ENCODE results near the gene EPS15.

The EPS15 gene

DNA sequence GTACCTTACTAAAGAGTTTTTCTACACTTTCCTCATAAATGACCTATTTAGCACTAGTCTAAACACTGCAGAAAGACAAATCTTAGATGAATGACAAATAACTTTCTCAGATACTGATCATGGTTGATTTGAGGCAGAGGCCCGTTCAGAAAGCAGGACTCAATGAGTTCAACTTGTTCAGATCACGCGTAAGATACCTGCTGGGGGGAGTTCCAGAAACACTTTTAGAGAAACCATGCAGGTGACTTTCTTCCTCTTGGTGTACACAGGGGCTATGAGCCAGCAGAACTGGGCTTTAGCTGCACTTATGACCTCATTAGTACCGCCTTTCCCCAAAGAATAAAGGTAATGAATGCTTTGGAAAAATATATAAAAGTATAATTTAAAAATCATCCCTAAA, 149.9 kb downstream of the EPS15 start:
- no peak for DNase-seq

DNA sequence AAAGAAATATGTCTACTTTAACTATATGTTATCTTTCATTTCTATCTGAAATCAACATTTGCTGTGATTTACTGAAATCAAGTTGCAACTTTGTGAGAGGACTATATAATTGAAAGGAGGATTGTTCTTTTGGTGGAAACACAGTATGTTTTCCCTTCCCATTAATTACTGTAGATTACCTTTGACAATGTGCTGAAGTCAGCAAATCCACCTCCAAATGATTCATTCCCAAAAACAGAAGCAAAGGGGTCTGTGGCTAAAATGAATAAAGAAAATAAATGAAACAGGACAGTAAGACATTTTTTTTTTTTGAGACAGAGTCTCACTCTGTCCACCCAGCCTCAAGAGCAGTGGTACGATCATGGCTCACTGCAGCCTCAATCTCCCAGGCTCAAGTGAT, 153.3 kb downstream of the EPS15 start:
- no peak for DNase-seq

DNA sequence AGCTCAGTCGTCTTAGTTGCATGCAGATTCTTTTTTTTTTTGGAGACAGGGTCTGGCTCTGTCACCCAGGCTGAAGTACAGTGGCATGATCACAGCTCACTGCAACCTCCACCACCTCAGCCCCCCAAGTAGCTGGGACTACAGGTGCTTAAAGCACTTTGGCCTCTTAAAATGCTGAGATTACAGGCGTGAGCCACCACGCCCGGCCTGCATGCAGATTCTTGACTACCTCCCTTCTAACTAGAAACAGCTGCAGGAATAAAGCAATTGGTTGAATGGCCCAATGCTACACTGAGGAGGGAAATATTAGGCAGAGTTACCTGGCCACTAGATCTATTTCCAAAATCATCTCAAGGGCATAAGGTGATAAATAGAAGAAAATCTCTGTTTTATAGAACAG, 159.2 kb downstream of the EPS15 start:
- DNase-seq = no peak

DNA sequence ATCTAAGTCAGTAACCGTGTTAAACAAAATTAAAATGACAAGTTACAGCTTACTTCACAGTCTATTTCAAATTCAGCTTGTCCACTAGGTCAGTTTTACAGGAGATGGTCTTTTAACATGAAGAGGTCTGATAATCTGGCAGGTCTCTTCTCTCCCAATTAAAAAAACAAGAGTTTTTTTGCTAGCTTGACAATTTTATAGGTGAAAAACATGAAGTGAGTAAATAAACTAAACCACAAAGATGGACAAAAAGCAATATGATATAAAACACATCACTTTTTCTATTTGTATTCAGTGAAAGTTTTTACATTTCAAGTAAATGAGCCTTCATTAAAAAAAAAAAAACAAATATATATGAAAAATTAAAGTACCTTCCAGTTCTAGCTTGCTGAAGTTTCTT, 163.7 kb downstream of the EPS15 start:
- no peak for DNase-seq

DNA sequence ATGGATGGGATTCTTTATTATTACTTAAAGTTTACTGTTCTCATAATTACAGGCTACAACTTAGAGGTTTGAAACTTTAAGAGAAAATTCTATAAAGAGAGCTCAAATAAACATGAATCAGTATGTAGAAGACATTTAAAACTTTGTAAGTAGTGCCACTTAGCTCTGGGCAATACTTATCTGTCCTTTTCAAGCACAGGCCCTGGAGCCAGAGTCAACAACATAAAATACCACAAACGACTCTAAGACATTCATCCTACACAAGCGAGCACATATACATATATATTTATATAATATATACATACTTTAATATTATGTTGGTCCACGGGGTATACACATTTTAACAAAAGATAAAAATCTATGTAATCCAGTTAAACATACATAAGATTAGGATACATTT, 164.7 kb downstream of the EPS15 start:
- DNase-seq = no peak

DNA sequence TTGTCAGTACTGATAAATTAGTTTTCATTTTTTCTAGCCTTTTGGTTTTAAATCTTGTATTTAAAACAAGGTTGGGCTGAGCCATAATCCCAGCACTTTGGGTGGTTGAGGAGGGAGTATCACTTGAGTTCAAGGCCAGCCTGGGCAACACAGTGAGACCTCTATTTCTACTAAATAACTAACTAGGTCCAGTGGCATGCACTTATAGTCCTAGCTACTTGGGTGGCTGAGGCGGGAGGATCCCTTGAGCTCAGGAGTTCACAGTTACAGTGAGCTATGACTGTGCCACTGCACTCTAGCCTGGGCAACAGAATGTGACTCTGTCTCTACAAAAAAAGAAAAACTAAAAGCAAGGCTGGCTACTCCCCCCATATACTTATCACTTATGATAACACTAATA, 167.2 kb downstream of the EPS15 start:
- no peak for DNase-seq

DNA sequence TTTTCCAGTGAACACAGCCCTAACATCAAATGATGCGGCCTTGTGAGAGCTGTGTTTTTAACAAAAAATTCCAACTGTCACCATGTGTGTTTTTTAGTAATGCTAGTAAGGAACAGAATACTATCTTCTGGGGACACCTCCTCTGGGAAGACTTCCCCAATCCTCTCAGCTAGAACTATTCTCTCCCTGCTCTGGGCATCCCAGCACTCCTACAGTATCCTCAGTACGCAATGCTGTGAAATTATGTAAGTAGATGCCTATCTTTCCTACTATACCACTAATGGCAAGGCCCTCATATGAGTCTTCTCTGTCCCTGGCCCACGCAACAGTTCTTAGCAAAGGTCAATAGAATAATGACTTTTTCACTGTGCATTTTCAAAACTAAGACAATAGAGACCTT, 169.2 kb downstream of the EPS15 start:
- no peak for DNase-seq

DNA sequence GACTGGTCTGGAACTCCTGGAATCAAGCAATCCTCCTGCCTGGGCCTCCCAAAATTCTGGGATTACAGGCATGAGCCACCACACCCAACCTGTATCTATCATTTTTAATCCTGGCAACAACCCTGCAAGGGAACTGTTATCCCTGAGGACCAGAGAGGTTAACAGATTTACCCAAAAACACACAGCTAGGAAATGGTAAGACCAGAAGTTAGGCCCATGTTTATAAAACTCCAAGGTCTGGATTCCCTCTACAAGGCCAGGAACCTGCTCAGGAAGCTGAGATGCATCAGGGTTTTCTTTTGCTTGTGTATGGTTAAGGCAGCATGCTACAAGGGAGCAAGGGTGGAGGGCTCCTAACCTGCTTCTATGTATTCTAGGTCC, 170.9 kb downstream of the EPS15 start:
- no peak for DNase-seq

DNA sequence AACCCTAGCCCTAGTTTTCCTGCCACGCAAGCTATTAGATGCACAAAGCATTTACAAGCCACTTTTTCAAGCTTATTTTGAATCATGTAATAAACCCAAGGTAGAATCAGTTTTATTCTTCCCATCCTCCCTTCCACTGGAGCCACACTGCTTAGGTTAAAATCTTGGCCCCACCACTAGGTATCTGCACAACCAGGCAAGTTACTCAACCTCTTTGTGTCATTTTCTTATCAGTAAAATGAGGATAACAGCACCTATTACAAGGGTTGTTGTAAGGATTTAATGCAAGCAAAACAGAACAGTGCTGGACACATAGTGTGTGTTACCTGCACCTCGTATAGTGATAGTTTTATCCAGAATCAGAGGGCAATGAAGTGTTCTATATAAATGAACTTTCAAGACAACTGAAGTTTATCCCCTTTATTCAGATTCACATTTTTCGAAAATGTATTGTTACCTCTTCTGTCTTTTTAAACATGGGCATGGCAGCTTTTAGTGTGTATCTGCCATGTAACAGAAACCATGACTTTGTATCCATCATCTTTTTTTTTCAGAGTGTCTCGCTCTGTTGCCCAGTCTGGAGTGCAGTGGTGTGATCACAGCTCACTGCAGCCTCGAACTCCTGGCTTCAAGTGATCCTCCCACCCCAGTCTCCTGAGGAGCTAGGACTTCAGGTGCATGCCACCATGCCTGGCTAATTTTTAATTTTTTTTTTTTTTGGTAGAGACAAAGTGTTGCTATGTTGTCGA, 171.5 kb downstream of the EPS15 start:
- DNase-seq = no peak

DNA sequence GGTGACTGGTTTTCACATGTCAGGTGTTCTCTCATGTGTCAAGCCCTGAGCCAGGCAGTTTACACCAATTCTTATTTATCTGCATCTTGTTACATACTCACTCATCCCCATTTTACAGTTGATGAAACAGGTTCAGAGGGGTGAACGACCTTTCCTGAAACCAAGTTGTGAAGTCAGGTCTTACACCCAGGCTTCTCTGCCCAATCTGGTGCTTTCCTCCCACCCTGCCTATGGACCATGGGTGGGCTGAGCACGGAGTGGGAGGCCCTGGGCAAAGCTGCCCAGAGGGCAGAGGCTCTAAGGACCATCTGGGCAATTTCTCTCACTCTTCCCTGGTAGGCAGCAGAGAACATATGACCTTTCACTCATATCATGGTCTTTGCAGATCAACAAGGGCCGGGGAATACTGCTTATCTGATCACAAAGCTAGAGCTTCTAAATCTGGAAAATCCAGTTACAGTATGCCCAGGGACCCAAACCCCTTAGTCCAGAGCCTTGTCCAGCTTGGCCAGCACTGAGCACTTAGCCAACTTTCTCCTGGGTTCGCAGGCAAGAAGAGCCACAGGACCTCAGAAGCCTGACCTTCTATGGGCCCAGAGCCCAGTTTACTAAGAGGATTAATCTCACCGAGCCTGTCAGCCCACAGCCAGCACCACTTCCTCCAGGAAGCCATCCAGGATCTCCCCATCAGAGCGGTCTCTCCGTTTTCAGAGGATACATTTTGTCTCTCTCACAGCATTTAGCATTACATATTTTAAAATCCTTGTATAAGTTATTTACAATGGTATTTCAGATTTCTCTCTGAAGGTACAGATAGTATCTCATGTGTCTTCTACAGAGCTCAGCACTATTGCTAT, 172.8 kb downstream of the EPS15 start:
- no peak for DNase-seq

DNA sequence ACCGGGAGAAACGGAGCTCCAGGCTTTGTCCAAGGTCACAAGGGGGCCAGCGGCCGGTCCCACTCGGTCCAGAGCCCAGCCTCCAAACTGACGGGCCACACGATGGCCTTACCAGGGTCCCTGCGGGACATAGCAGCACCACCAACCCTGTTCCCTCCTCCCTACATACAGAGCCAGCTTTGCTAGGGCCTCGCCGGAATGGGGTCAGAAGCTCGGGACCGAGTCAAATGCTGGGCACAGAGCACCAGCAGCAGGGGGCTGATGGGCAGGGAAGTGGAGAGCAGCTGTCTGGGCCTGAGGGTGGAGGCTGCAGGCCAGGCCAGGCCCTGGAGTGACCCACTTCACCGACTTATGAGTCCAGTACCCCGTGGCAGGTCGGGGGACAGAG, 173.8 kb downstream of the EPS15 start:
- DNase-seq = no peak

DNA sequence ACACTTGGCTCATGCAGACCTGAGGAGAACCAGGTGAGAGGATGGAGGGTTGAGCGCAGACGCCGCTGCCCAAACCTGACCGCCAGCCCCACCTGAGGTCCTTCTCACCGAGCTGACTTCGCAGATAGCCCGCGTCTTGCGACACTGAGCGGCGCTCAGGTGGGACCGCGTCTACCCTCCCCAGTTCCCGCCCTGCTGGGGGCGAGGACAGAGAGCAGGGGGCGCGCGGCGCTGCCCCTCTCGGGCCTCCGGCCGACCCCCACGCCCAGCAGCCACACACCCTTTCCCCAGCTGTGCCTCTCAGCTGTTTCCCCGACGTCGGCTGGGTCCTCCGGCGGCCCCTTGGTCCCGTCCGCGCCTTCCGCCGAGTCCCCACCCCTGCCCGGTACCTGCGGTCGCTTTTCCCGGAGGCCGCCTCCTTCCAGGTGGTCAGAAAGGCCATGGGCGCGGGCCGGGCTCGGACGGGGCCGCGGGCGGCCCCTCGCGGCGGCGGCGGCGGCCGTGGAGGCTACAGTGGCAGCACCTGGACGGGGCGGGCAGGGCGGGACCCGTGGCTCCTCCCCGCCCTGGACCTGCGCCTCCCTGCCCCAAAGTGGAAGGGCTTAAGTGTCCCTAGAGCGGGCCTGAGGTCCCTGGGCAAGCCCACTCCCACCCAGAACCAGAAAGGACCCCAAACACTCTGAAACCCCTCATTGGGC, 174.3 kb downstream of the EPS15 start:
- DNase-seq = no peak

DNA sequence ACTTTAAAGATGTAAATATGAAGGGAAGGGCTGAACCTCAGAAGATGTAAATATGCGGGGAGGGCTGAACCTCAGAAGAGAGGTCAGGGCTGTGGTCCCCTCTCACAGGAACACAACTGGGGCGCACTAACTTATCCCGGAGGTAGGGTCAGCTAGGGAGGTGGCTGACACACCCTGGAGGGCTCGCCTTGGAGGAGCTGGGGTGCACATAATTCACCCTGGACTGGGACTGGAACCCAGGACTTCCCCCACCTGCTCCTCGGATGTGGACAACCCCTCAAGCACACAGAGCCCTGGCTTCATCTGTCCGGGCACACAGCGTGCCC, 174.8 kb downstream of the EPS15 start:
- no peak for DNase-seq

DNA sequence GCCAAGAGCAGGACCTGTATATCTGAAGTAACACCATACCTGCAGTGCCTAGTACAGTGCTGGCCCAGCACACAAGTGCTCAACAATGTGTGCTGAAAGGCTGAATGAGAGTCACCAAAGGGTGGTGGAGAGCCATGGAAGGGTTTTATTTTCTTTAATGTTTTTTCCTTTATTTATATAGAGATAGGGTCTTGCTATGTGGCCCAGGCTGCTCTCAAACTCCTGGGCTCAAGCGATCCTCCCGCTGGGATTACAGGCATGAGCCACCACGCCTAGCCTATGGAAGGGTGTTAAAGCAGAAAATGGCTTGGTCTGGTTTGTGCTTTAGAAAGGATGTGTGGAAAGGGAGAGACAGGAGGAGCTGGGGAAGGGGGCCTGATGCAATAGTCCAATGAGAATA, 175.4 kb downstream of the EPS15 start:
- DNase-seq = no peak

DNA sequence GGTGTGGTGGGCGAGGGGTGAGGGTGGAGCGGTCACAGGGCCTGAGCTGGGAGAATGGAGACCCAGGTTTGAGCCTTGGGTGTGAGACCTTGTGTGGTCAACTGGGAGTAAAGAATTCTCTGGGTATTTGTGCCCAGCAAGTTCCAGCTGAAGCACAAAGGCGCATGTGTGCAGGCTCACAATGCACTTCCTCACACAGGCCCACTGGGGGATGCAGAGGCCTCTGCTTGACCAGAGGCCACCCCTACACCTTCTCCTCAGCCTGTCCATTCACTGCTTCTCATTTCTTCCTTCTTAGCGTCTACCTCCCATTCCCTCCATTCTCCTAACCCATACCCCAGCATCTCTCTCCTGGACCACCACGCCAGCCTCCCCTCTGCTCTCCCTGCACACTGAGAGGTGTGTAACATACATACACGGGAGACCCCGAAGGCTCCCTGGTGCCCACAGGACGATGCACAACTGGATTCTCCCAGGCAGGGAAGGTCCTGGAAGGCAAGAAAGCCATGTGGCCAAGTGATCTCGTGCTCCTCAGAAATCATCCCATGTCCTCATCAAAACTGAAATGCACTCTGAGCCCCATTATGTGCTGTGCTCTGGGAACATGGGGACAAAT, 176.4 kb downstream of the EPS15 start:
- DNase-seq = no peak

DNA sequence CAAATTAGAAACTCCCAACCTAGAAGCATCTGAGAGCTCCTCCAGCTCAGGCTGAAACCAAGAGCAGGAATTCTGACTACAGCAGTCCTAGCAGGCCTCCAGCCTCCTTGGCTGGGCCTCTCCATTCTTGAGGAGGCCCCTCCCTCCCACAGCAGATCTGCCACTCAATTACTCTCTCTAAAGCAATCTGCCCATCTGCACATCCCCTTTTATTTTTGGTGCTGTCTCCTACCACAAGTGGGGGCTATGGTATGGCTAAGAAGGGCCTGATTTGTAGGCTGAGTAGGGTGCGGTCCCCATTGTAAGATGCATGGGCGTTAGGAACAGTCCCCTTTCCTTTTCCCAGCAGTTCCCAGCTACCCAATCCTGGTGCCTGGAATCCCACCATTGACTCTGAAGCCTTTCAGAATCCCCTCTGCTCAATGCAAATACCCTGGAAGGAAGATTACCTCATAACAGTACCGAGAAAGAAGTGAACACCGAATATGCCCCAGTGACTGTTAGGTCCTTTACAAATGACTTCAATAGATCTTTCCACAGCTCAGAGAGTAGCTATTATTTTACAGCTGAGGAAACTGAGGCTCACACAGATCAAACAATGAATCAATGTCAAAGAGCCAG, 177.1 kb downstream of the EPS15 start:
- no peak for DNase-seq

DNA sequence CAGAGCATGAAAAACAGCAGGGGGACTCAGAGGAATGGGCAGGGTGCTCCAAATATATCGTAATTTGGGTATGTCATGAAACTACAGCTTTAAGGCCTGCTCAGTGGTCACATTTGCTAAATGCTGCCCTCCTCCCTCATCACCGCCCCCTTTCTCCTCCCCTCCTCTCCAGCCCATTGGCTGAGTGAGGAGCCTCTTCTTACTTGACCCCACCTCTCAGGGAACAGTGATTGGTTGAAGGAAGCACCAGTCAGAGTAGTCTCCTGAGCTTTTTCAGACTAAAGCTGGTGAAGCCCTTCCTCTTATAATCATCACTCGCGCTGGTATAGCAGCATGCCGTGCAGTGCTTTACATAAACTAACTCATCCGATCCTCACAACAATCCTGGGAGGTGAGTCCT, 178.7 kb downstream of the EPS15 start:
- DNase-seq = no peak

DNA sequence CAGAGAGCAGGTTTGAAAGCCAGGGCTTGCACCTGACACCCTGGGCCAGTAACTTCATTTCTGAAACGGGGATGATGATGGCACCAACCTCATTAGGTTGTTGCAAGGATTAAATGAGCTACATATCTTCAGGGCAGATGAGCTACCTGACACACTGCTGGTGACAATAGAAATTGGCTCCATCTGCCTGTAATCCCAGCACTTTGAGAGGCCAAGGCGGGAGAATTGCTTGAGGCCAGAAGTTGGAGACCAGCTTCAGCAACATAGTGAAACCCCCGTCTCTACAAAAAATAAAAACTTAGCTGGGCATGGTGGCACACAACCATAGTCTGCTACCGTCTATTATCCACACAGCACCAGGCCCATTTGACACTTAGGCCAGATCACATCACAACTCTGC, 182.4 kb downstream of the EPS15 start:
- DNase-seq = no peak

DNA sequence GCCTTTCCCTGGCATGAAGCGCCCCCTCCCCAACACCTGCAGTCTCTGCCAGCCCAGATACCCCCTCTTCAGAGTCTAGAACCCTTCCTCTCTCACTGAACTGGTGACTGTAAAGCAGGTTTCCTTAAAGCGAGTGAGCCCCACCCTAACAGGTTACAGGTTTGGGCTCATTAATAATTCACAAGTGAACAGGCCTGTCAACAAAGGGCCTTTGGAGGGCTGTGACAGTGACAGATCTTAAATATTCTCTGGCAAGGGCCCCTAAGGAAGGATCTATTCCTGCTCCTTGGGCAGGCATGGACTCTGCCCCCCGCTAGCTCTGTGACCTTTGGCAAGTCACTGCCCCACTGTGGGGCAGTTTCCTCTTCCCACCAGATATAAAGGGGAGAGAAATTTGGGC, 183.1 kb downstream of the EPS15 start:
- no peak for DNase-seq

DNA sequence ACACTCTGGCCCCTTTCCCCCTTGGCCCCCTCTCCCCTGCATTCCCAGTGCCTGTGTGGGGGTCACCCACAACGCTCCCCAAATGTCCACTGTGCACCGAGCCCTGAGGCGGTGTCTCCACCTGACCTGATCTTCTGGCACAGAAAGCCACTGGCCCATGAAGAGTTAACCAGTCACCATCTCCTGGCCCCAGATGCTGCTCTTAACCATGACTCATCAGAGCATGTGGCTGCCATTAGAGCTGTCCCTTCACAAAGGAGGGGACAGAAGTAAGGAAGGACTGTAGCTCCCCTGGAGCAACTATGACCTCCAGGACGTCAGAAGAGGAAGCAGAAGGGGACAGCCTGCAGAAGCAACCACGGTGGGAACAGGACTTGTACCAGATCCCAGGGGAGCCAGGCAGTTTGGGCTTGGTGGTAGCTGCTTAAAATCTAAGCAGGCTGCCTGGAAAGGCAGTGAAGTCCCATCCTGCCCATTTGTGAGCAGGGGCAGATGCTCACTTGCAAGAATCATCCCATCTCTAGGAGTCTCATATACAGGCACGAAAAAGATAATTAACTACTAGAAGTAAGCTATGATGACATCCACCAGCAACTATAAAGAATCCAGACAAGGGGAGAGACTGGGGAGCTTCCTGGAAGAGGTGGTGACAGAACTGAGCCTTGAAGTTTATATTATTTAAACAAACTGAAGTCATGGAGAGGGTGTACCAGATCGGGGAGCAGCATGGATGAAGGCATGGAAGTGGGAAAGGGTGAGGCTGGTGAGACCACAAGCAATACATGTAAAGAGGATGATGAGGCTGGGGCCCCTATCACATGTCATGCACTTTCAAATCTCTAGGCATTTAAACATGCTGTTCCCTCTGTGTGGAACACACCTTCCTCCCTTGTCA, 187.6 kb downstream of the EPS15 start:
- DNase-seq = peak; percentile 8

DNA sequence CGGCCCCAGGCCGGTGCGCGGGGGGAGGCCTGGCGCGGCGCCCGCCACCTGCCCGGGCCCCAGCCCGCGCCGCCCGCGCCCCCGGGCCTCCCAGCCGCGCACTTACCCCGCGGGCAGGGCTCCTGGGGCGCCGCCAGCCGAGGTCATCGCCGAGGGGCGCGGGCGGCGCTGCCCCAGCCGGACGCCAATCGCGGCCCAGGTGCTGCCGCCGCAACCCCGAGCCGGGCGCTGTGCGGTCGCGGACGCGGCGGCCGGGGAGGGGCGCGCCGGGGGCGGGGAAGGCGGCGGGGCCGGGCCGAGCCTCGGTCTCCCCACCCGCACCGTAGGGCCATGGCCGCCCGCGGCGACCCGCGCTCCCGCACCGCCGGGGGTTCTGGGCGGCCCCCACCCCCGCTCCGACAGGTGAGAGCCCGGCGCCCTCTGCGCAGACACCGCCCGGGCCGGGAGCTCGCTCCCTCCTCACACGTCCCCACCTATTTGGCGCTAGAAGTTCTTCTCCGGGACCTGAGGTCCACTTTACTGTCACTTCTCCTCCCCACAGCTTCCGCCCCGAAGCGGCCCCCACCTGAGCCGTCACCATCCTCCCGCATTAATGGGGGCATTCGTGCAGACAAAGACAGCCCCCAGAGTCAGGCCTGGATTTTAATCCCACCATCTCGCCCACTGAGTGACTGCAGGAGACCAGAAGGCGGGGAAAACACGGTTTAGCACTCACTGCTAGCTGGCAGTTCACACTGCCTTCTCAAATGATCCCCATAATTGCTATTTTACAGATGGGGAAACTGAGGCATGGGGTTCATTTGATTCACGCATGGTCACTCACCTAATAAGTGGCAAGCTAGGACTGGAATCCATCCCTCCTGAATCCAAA, 188.5 kb downstream of the EPS15 start, which contains the start of gene TTC39A:
TTC39A (minus strand) TSS at position 232 of the 871 bp plus-strand sequence; CDS start at position 147, 85 bp downstream.
- no peak for DNase-seq

All from activated CD4-positive, CD25-positive, alpha-beta regulatory T cell treated with anti-CD3 and anti-CD28 coated beads, Interleukin-2, amount 50 U/mL, for 72 hours (primary cell).